Activated CD4-positive, CD25-positive, alpha-beta regulatory T cell treated with anti-CD3 and anti-CD28 coated beads, Interleukin-2, amount 50 U/mL, for 16 hours (primary cell): ENCODE results near the gene EDAR.

ENCODE experiments used
- DNase-seq: peaks from one replicate; pipeline ENCODE4 v3.0.0-alpha.2; 2020; ENCODE audit warnings: low read depth, low spot score

Gene EDAR

GRCh38 chr2:109001201-109001600 is 12.2 kb upstream of the EDAR start:
- DNase-seq = no peak

- DNase-seq = no peak
These were observed 11.7 kb upstream of the EDAR start for GRCh38 chr2:109000738-109001137.

- no peak for DNase-seq
These were observed 9.9 kb upstream of the EDAR start for GRCh38 chr2:108998911-108999310.

- DNase-seq = no peak
These were observed 5.2 kb upstream of the EDAR start for GRCh38 chr2:108994178-108994577.

- DNase-seq = no peak
These were observed 4.3 kb upstream of the EDAR start for GRCh38 chr2:108993095-108993937.

- no peak for DNase-seq
These were observed 784 bp downstream of the EDAR start for GRCh38 chr2:108988076-108988795.

GRCh38 chr2:108986916-108987510 is 2.0 kb downstream of the EDAR start:
- no peak for DNase-seq

- no peak for DNase-seq
These were observed 5.4 kb downstream of the EDAR start for GRCh38 chr2:108983610-108984009.

GRCh38 chr2:108983061-108983460 is 6.0 kb downstream of the EDAR start:
- no peak for DNase-seq

GRCh38 chr2:108982259-108982679 is 6.8 kb downstream of the EDAR start:
- DNase-seq = no peak

GRCh38 chr2:108981846-108982245 is 7.2 kb downstream of the EDAR start:
- DNase-seq = no peak

GRCh38 chr2:108980076-108980475 is 8.9 kb downstream of the EDAR start:
- no peak for DNase-seq

- DNase-seq = no peak
These were observed 9.6 kb downstream of the EDAR start for GRCh38 chr2:108979461-108979860.

GRCh38 chr2:108978709-108979111 is 10.3 kb downstream of the EDAR start:
- no peak for DNase-seq

- DNase-seq = no peak
These were observed 13.2 kb downstream of the EDAR start for GRCh38 chr2:108975613-108976435.

GRCh38 chr2:108974674-108975073 is 14.3 kb downstream of the EDAR start:
- DNase-seq = no peak

GRCh38 chr2:108972663-108973062 is 16.4 kb downstream of the EDAR start:
- DNase-seq = no peak

- DNase-seq = no peak
These were observed 17.1 kb downstream of the EDAR start for GRCh38 chr2:108971661-108972566.

GRCh38 chr2:108970369-108970768 is 18.7 kb downstream of the EDAR start:
- no peak for DNase-seq

- no peak for DNase-seq
These were observed 19.2 kb downstream of the EDAR start for GRCh38 chr2:108969856-108970255.

- DNase-seq = no peak
These were observed 20.4 kb downstream of the EDAR start for GRCh38 chr2:108968619-108969018.
